Kidney (tissue), 14 donors: ENCODE data around the gene CHRNA9. TPM values are rescaled to one million over a fixed set of nuclear protein-coding genes. Genes with fewer than 3 reads are reported as not detected.

Source experiments
- DNase-seq, 5 donors: peaks; one replicate each; pipeline ENCODE4 v3.0.0-alpha.2; 2013 to 2020
- FAIRE-seq: peaks from 2 replicates; lab custom pipeline; 2012; peaks lifted over from hg19 to GRCh38; lab: Jason Lieb, UNC
- H3K27ac ChIP-seq, 2 donors: one replicate each; pipeline ENCODE4 v1.7.0; 2013; ENCODE audit warnings: low read depth in 2 of 2, low read length in 2 of 2, inconsistent platforms in 1 of 2
- H3K27me3 ChIP-seq: one replicate; pipeline ENCODE4 v1.7.1; 2013; ENCODE audit warnings: low read length, inconsistent platforms; ENCODE audit not compliant: control insufficient read depth, insufficient read depth
- H3K36me3 ChIP-seq, 3 donors: one replicate each; pipeline versions ENCODE4 v1.7.0 to v1.7.1; 2013; ENCODE audit warnings: low read length in 3 of 3, control low read depth in 1 of 3, inconsistent platforms in 1 of 3; ENCODE audit not compliant: insufficient read depth in 3 of 3, control insufficient read depth in 2 of 3
- H3K4me1 ChIP-seq, 3 donors: one replicate each; pipeline versions ENCODE4 v1.7.0 to v1.7.1; 2013; ENCODE audit warnings: low read length in 3 of 3, inconsistent platforms in 1 of 3, low read depth in 1 of 3; ENCODE audit not compliant: control insufficient read depth in 2 of 3, insufficient read depth in 2 of 3
- H3K4me3 ChIP-seq, 3 donors: one replicate each; pipeline versions ENCODE4 v1.7.0 to v1.8.1; 2013; ENCODE audit warnings: low read length in 3 of 3, control low read depth in 1 of 3, inconsistent platforms in 1 of 3
- H3K9ac ChIP-seq, 3 donors: one replicate each; pipeline versions ENCODE4 v1.7.0 to v1.7.1; 2013; ENCODE audit warnings: low read length in 3 of 3, control low read depth in 1 of 3, inconsistent platforms in 1 of 3
- H3K9me3 ChIP-seq, 3 donors: one replicate each; pipeline versions ENCODE4 v1.7.0 to v1.7.1; 2013; ENCODE audit warnings: low read length in 3 of 3, control low read depth in 1 of 3, inconsistent platforms in 1 of 3; ENCODE audit not compliant: control insufficient read depth in 2 of 3, insufficient read depth in 1 of 3
- intact Hi-C: fragments of 100-400 bp; cut with DNase I; formaldehyde crosslinking; loops from one replicate; pipeline ENCODE4 v1.11.1; 2022
- polyA plus RNA-seq: library from polyadenylated mRNA; stranded (reverse); fragments of 350-450 nt; fragmentation: Illumina TruSeq; extraction: RNeasy Lipid Tissue Mini Kit (QIAGEN cat#74804); gene quantifications from one replicate; pipeline ENCODE4 v1.2.3, GENCODE V29; 2014; ENCODE audit warnings: low read depth, low replicate concordance; ENCODE audit not compliant: insufficient read depth
- total RNA-seq: library from RNA; stranded (reverse); fragmentation: NEBNext Ultra II Directional; extraction: Animal tissue kit (Norgen Biotek cat#: 25700); gene quantifications from one replicate; pipeline ENCODE4 v1.2.1, GENCODE V29; 2021
- TF ChIP-seq, protein P1 (sequence below): IDR thresholded peaks from 3 replicates; pipeline ENCODE4 v1.5.1; 2012; ENCODE audit warnings: mild to moderate bottlenecking, moderate library complexity, borderline replicate concordance; ENCODE audit not compliant: insufficient read depth; ENCODE audit errors: extremely low read depth
- donor health status: control.
- donor health status: control.
- donor health status: control.
- donor health status: control.
- donor health status: control.
- donor health status: DM: yes; HTN: yes; CAD: no.
- donor health status: Normal renal cell carcinoma (clear cell type).

Gene CHRNA9
- total and polyA plus RNA-seq, 2 donors from 2014 or later, result not detected

DNA sequence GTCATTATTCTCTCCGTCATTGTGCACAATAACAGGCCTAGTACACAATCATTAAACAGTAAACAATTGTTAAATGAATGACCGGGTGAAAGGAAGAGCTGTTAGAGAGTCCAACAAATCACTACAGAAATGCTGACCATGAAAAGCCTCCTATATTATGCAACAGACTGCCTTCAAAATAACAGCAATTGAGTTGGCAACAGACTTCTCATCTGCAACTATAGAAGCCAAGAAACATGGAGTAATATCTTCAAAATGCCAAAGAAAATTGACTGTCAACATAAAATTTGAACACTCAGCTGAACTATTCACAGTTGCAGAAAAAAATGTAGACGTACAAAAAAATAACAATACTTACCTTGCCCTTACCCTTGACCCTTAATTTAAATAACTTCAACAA is 26.2 kb downstream of the CHRNA9 start:
- TF ChIP-seq, protein P1, sequence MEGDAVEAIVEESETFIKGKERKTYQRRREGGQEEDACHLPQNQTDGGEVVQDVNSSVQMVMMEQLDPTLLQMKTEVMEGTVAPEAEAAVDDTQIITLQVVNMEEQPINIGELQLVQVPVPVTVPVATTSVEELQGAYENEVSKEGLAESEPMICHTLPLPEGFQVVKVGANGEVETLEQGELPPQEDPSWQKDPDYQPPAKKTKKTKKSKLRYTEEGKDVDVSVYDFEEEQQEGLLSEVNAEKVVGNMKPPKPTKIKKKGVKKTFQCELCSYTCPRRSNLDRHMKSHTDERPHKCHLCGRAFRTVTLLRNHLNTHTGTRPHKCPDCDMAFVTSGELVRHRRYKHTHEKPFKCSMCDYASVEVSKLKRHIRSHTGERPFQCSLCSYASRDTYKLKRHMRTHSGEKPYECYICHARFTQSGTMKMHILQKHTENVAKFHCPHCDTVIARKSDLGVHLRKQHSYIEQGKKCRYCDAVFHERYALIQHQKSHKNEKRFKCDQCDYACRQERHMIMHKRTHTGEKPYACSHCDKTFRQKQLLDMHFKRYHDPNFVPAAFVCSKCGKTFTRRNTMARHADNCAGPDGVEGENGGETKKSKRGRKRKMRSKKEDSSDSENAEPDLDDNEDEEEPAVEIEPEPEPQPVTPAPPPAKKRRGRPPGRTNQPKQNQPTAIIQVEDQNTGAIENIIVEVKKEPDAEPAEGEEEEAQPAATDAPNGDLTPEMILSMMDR, result no peak
- Histone ChIP-seq H3K4me1 (peaks cover 0 to 9% (median 2%) of the 10 kb centered on the region in 3 donors), H3K4me3 (no peak overlapping the region), H3K27me3 (no peaks in the 10 kb centered on the region), H3K36me3 (no peaks in the 10 kb centered on the region), H3K27ac (no peak overlapping the region), H3K9me3 (peaks cover 0 to 8% (median 0%) of the 10 kb centered on the region in 3 donors), H3K9ac (no peak overlapping the region)
- intact Hi-C loops, result no loop called here
- FAIRE-seq (no peak), DNase-seq (no peak)

DNA sequence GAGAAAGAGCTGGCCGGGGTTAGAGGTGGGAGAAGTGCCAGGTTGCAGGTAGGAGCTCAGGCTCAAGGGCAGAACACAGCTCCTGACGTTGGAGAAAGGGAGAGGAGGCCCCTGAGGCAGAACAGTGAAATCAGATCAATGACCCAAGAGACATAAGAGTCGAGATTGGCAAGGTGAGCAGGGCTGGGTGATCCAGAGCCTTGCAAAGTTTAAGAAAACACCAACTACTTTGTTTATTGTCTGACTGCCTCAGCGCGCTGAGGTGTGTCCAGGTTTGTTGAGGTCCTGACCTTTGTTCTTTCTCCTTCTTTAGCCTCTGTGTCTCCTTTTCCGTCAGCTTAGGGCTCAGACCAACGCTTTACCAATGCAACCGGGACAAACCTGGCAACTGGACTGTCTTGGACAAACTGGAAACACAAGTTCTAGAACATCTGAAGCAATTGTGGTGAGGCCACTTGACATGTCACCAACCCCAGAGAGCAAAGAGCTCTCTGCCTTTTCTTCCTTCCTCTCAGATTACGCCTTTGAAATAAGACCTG is 28.3 kb downstream of the CHRNA9 start:
- H3K4me3 ChIP-seq, result no peak overlapping the region
- intact Hi-C loops, result no loop called here
- H3K27ac ChIP-seq, result peak overlapping the region; percentile 41 to 58
- FAIRE-seq (no peak), DNase-seq (peak in 2 of 5 donors; percentile 32 to 35)
- H3K9ac ChIP-seq, result no peak overlapping the region
- no peaks in the 10 kb centered on the region for H3K27me3 ChIP-seq
- H3K4me1 ChIP-seq, result peaks cover 0 to 9% (median 2%) of the 10 kb centered on the region in 3 donors
- H3K36me3 ChIP-seq, result no peaks in the 10 kb centered on the region
- TF ChIP-seq, protein P1, result no peak
- H3K9me3 ChIP-seq, result peaks cover 0 to 8% (median 0%) of the 10 kb centered on the region in 3 donors

DNA sequence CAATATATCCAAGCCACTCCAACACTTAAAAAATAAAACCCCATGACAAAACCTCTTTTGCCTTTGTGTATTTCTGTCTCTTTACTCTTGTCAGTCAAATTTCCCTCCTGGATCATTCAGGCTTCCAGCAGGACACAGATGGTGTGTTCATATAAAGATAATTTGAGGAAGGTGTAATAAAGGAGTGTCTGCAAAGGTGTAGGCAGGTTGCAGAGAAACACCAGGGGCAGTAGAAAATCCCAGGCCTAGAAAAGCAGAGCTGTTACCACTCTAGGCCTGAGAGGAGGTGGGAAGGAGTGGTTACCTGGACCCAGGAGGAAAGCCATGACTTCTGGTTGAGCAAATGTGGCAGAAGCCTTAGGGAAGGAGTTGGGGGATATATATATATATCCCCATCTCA is 28.8 kb downstream of the CHRNA9 start:
- TF ChIP-seq, protein P1, result no peak
- intact Hi-C loops, result no loop called here
- Histone ChIP-seq H3K9me3 (peaks cover 0 to 8% (median 0%) of the 10 kb centered on the region in 3 donors), H3K27me3 (no peaks in the 10 kb centered on the region), H3K36me3 (no peaks in the 10 kb centered on the region), H3K4me1 (peaks cover 0 to 9% (median 2%) of the 10 kb centered on the region in 3 donors), H3K9ac (no peak overlapping the region), H3K27ac (peak overlapping the region; percentile 41 to 58), H3K4me3 (no peak overlapping the region)
- no peak for DNase-seq
- FAIRE-seq, result no peak
